HG02759 (cell line): Measurements from ENCODE around the gene CD83.
A peak's percentile ranks its signal among the peaks of the same experiment; 100 is the strongest.

Source experiments
- ATAC-seq: cut with Tn5 transposase; IDR thresholded peaks from one replicate; pipeline ENCODE4 v1.9.1; 2021; ENCODE audit warnings: mild to moderate bottlenecking, moderate library complexity; ENCODE audit not compliant: unreplicated experiment

The CD83 gene

GRCh38 chr6:14091339-14091978, 26.1 kb upstream of the CD83 start:
- ATAC-seq: no peak

GRCh38 chr6:14092316-14092715, 25.3 kb upstream of the CD83 start:
- no peak for ATAC-seq

- ATAC-seq: no peak
Observed at GRCh38 chr6:14092838-14093789, 24.5 kb upstream of the CD83 start.

- no peak for ATAC-seq
Observed at GRCh38 chr6:14094721-14095120, 22.9 kb upstream of the CD83 start.

- peak; percentile 57 for ATAC-seq
Observed at GRCh38 chr6:14095437-14095836, 22.1 kb upstream of the CD83 start.

- no peak for ATAC-seq
Observed at GRCh38 chr6:14100138-14100537, 17.4 kb upstream of the CD83 start.

- ATAC-seq: no peak
Observed at GRCh38 chr6:14100966-14101365, 16.6 kb upstream of the CD83 start.

GRCh38 chr6:14102383-14102782, 15.2 kb upstream of the CD83 start:
- no peak for ATAC-seq

GRCh38 chr6:14105547-14105946, 12.0 kb upstream of the CD83 start:
- no peak for ATAC-seq

GRCh38 chr6:14107000-14107399, 10.6 kb upstream of the CD83 start:
- ATAC-seq: no peak

GRCh38 chr6:14107711-14108494, 9.7 kb upstream of the CD83 start:
- ATAC-seq: no peak

- ATAC-seq: peak; percentile 74
Observed at GRCh38 chr6:14108571-14109410, 8.8 kb upstream of the CD83 start.

- ATAC-seq: peak; percentile 7
Observed at GRCh38 chr6:14109411-14109826, 8.2 kb upstream of the CD83 start.

GRCh38 chr6:14110001-14110818, 7.4 kb upstream of the CD83 start:
- peak; percentile 42 for ATAC-seq

GRCh38 chr6:14113976-14114375, 3.6 kb upstream of the CD83 start:
- no peak for ATAC-seq

- no peak for ATAC-seq
Observed at GRCh38 chr6:14118091-14118439, 493 bp downstream of the CD83 start.

GRCh38 chr6:14118446-14118845, 874 bp downstream of the CD83 start:
- no peak for ATAC-seq

GRCh38 chr6:14119784-14120183, 2.2 kb downstream of the CD83 start:
- no peak for ATAC-seq

GRCh38 chr6:14120546-14120945, 3.0 kb downstream of the CD83 start:
- ATAC-seq: no peak

GRCh38 chr6:14121936-14122344, 4.4 kb downstream of the CD83 start:
- peak; percentile 63 for ATAC-seq
